Psoas muscle (tissue), 8 donors: ENCODE results near the gene PRL. TPM values are rescaled to one million over a fixed set of nuclear protein-coding genes. Genes with fewer than 3 reads are reported as not detected.

ENCODE experiments used
- ATAC-seq, 4 donors: fragments of 200-7000 bp; cut with Tn5 transposase; one replicate each; pipeline ENCODE4 v1.9.1; 2020; ENCODE audit warnings: moderate library complexity in 3 of 4, mild to moderate bottlenecking in 2 of 4
- DNase-seq, 2 donors: peaks; one replicate each; pipeline ENCODE4 v3.0.0-alpha.2; 2020
- H3K27ac ChIP-seq: fragments of 200-600 bp; one replicate; pipeline ENCODE4 v1.8.0; 2022
- H3K27me3 ChIP-seq, 3 donors: fragments of 200-600 bp in 1 of 3; one replicate each; pipeline versions ENCODE4 v1.6.1 to v1.8.0; 2013 to 2022; ENCODE audit warnings: low read length in 2 of 3, mild to moderate bottlenecking in 2 of 3, moderate library complexity in 1 of 3; ENCODE audit not compliant: insufficient read depth in 3 of 3
- H3K36me3 ChIP-seq, 2 donors: fragments of 200-600 bp in 1 of 2; one replicate each; pipeline versions ENCODE4 v1.6.1 to v1.8.0; 2013 to 2022; ENCODE audit warnings: low read depth in 1 of 2, mild to moderate bottlenecking in 1 of 2, moderate library complexity in 1 of 2; ENCODE audit not compliant: insufficient read depth in 1 of 2
- H3K4me1 ChIP-seq: fragments of 200-600 bp; one replicate; pipeline ENCODE4 v1.8.0; 2022
- H3K4me3 ChIP-seq: fragments of 200-600 bp; one replicate; pipeline ENCODE4 v1.8.0; 2022; ENCODE audit warnings: mild to moderate bottlenecking
- H3K9me3 ChIP-seq: fragments of 200-600 bp; one replicate; pipeline ENCODE4 v1.8.0; 2022
- CTCF ChIP-seq: fragments of 200-600 bp; IDR thresholded peaks from one replicate; pipeline ENCODE4 v1.8.0; 2022; ENCODE audit warnings: antibody characterized with exemption
- WGBS, 3 donors: extraction: QIAGEN DNeasy Blood & Tissue Kit; methylation state at CpG; one replicate each; pipeline versions ENCODE4 v1.1.6 to v1.1.7; 2013; 5-methylcytosine and 5-hydroxymethylcytosine counted together
- intact Hi-C, 2 donors: fragments of 100-400 bp; cut with DNase I; formaldehyde crosslinking; loops; one replicate each; pipeline versions ENCODE4 v1.11.0 to v1.14.2; 2022
- polyA plus RNA-seq, 3 donors: library from polyadenylated mRNA; stranded (reverse); fragments of 200-250 nt; gene quantifications; one replicate each; pipeline ENCODE4 v1.2.3, GENCODE V29; 2013
- total RNA-seq, 4 donors: library from RNA; stranded (reverse); fragmentation: NEBNext Ultra II Directional in 2 of 4; extraction: Animal tissue kit (Norgen Biotek cat#: 25700) in 2 of 4; gene quantifications; one replicate each; pipeline versions ENCODE4 v1.2.1 to v1.2.4, GENCODE V29; 2021 to 2023
- donor health status: healthy with polysubstance abuse.
- donor health status: DM: no; HTN: no; CAD: no; lungs with moderate emphysema.
- donor health status: Bipolar disorder and iron deficiency.
- donor health status: healthy.
- donor health status: DM: yes; HTN: yes; CAD: no.
- donor health status: DM: no; HTN: no; CAD: no.
- donor health status: DM: no; HTN: no; CAD: no.
- donor health status: DM: yes; HTN: yes; CAD: no.

The PRL gene
- total and polyA plus RNA-seq, 7 donors = 0.05 TPM; not detected in 6

- intact Hi-C loops = no loop called here
- TF ChIP-seq CTCF = no peak
- no peaks in the 10 kb centered on the region for H3K4me1 ChIP-seq
- H3K36me3 ChIP-seq = no peaks in the 10 kb centered on the region
- no peaks in the 10 kb centered on the region for H3K27me3 ChIP-seq
- no peak for ATAC-seq
- no peaks in the 10 kb centered on the region for H3K9me3 ChIP-seq
- H3K27ac ChIP-seq = no peak overlapping the region
- no peak overlapping the region for H3K4me3 ChIP-seq
- 89 to 98% (median 94%) methylated on average over 2 of the region's 2 CpGs for WGBS, 3 donors
- DNase-seq = no peak
These were observed 35.4 kb upstream of the PRL start for GRCh38 chr6:22332216-22332615.

- H3K4me3 ChIP-seq = no peak overlapping the region
- H3K36me3 ChIP-seq = no peaks in the 10 kb centered on the region
- no peak for TF ChIP-seq CTCF
- 97 to 99% (median 98%) methylated on average over 4 of the region's 4 CpGs for WGBS, 3 donors
- H3K4me1 ChIP-seq = no peaks in the 10 kb centered on the region
- no peaks in the 10 kb centered on the region for H3K27me3 ChIP-seq
- H3K27ac ChIP-seq = no peak overlapping the region
- intact Hi-C loops = no loop called here
- DNase-seq (no peak), ATAC-seq (no peak)
- H3K9me3 ChIP-seq = no peaks in the 10 kb centered on the region
These were observed 34.1 kb upstream of the PRL start for GRCh38 chr6:22330941-22331340.

- TF ChIP-seq CTCF = no peak
- Histone ChIP-seq H3K27me3 (no peaks in the 10 kb centered on the region), H3K4me3 (no peak overlapping the region), H3K9me3 (no peaks in the 10 kb centered on the region), H3K27ac (no peak overlapping the region), H3K36me3 (no peaks in the 10 kb centered on the region), H3K4me1 (no peaks in the 10 kb centered on the region)
- DNase-seq (no peak), ATAC-seq (no peak)
- 65 to 74% (median 71%) methylated on average over 5 of the region's 5 CpGs for WGBS, 3 donors
- intact Hi-C loops = loop anchor here in 1 of 2 donors (1.0 kb wide), 1 partner anchor 17 kb away; no protein-coding TSS in a partner anchor
These were observed 31.6 kb upstream of the PRL start for GRCh38 chr6:22328474-22328873.

- Histone ChIP-seq H3K27ac (no peak overlapping the region), H3K4me1 (no peaks in the 10 kb centered on the region), H3K4me3 (no peak overlapping the region), H3K36me3 (no peaks in the 10 kb centered on the region), H3K9me3 (no peaks in the 10 kb centered on the region), H3K27me3 (no peaks in the 10 kb centered on the region)
- DNase-seq (no peak), ATAC-seq (no peak)
- WGBS, 3 donors = 80 to 96% (median 83%) methylated on average over 2 of the region's 2 CpGs
- TF ChIP-seq CTCF = no peak
- intact Hi-C loops = loop anchor here in 1 of 2 donors (1.0 kb wide), 1 partner anchor 17 kb away; no protein-coding TSS in a partner anchor
These were observed 31.0 kb upstream of the PRL start for GRCh38 chr6:22327881-22328280.

GRCh38 chr6:22326500-22326899 lies 29.7 kb upstream of the PRL start:
- H3K36me3 ChIP-seq = no peaks in the 10 kb centered on the region
- no peaks in the 10 kb centered on the region for H3K4me1 ChIP-seq
- no peak overlapping the region for H3K27ac ChIP-seq
- DNase-seq (no peak), ATAC-seq (no peak)
- H3K9me3 ChIP-seq = no peaks in the 10 kb centered on the region
- H3K27me3 ChIP-seq = no peaks in the 10 kb centered on the region
- no peak for TF ChIP-seq CTCF
- no peak overlapping the region for H3K4me3 ChIP-seq
- intact Hi-C loops = no loop called here
- 54 to 74% (median 56%) methylated on average over 6 of the region's 6 CpGs for WGBS, 3 donors
